ENCODE measurements around the gene GET3.
"Not testable (repeated sequence)": the region's sequence is repeated elsewhere in the genome, so short reads cannot be mapped to it uniquely, and the experiment has no call there.

Gene GET3

DNA sequence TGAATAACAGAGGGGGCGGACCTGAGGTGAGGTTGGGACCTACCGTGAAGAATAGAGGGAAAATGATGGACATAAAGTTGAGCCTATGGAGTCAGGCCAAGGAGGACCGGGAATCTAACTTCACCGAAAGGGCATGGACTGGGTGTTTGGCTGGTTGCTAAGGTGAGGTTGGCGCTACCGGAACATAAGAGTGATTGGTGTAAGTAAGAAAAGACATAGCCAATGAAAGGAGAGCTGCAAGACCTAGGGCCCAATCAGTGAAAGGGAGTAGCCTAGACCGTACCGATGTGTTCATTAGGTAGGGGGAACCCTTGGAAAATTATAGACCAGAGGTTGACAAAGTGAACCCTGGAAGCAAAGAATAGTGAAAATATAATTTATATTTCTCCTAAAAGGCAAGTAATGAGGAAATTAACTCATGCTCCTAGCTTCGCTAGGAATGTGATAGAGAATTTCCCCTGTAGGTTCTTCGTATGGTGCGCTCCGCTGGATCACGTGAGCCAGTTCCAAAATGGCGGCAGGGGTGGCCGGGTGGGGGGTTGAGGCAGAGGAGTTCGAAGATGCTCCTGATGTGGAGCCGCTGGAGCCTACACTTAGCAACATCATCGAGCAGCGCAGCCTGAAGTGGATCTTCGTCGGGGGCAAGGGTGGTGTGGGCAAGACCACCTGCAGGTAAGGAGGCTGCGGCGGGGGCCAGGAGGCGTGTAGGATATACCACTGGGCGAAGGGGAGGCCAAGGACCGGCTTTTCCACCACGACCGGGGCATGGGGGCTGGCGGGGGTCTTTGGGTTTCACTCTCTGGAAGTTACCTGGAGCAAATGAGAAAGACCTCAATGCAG, at the start of gene GET3:
Gene GET3 (plus strand): TSS at position 503 of the 840 bp plus-strand sequence. CDS start 9 bp downstream, at position 512.
- peak; percentile 100 for DNase-seq

DNA sequence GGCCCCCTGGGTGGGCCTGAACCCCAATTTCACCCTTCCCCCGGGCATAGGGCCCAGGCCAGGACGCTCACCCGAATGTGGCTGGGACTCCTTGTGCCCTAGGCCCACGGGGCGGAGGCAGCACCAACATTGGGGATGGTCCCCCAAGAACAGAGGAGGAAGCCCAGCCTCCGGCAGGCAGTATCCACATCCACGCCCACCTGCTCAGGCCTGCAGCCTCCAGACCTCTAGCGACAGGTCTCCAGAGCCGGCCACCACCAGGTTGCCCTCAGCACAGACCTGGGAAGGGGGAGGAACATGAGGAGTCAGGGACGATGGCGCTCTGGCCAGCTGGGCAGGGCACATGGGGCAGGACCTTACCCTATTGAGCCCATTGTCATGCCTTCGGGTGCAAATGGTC, 48.3 kb upstream of the GET3 start:
- DNase-seq = no peak

DNA sequence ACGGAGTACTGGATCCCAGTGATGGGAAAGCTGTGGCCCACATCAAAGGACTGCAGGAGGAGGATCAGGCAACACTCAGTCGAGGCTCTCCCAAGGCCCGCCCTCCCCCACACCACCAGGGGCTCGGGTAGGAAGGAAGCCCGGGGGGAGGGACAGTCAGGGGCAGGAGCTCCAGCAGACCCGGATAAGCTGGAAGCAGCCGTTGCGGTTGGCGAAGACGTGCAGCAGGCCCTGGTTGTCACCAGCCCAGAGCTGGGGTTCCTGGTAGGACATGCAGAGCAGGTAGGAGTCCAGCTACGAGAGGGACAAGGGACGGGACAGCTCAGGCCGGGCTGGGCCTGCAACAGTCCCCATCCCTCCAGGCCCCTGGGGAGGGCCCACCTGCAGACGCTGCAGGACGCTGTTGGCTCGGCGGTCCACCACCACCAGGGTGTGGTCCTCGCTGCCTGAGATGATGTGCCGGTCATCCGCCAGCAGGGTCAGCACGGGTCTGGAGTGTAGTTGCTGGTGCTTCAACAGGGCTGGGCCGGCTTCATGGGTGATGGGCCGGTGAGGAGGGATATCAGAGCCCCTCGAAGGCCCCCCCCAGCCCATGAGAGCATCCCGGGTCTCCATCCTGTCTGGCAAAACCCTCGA, 47.6 kb upstream of the GET3 start:
- DNase-seq = no peak

DNA sequence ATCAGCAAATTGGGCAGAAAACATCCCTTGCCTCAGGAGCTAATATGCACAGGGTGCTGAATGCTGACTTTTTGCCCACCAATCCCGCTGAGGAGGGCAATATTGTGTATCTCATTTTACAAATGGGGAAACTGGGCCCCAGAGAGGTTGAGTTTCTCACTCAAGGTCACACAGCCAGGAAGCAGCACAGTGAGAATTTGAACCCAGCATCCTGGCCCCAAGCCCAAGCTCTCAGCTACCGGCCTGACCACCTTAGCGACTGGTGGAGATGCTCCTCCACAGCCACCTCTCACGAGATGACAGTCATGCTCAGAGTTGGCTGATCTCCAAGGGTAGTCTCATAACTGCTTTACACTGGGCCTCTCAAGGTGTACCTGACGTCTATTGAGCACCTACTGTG, 44.3 kb upstream of the GET3 start:
- no peak for DNase-seq

DNA sequence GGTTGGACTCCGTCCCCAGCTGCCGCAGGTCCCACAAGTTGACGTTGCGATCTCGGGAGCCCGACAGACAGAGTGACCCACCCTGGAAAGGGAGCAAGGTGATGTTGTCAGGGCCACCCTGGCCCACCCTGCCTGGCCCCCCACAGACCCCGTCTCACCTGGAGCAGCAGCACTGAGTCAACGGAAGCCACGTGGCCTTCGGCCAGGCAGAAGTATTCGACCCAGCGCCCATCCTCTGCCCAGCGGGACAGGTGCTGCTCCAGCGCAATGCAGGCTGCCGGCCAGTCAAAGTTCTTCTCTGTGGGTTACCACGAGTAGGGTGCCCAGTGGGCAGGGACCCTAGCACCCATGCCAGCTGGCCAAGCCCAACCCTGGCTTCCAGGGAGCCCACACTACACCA, 42.7 kb upstream of the GET3 start:
- no peak for DNase-seq

DNA sequence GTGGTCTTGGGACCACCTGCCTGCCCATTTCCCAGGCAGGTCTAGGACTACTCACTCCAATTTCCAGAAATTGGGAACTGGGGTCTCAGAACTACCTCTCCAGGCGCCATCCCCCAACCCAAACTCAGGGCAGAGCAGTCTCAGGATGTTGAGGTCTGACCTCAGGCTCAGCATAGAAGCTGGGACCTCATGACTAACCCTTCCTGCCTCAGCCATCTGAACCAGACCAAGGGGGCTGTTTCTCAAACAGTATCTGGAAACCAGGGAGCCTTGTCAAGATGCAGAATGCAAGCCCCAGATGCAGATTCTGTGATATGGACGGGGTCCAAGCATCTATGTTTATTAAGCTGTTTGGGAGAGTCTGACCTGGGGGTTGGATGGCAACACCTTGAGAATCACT, 42.2 kb upstream of the GET3 start:
- peak; percentile 49 for DNase-seq

DNA sequence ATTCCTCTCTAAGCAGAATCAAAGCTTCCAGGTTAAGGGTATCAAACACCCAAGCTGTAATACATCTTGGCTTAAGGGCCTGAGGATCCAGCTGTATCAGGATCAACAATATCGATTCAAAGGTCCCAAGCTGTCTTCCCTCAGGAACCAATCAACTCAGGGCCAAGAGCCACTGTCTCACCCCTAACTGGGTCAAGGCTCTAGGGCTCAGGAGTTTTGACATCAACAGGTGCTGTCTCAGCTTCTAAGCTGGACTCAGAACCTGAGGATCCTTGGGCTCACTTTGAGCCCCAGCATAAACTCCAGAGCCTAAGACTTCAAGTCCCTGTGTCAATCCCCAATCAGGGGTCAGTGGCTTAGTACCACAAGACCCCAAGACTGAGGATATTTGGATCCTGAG, 41.8 kb upstream of the GET3 start:
- no peak for DNase-seq

DNA sequence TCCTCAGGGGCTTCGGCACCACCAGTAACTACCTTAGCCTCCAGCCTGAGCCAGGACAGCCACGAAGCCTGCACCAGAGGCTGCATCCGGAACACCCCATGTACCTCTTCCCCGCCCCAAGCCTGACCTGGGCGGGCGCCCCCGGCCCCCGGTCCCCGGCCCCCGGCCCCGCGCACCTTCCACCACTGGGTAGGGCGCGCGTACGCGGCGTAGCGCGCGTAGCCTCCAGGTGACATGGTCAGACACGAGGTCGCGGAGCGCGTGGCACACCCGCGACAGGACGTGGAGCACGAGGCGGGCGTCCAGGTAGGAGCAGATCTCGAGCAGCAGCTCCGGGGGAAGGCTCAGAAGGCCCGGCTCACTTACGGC, 41.3 kb upstream of the GET3 start:
- DNase-seq = no peak

DNA sequence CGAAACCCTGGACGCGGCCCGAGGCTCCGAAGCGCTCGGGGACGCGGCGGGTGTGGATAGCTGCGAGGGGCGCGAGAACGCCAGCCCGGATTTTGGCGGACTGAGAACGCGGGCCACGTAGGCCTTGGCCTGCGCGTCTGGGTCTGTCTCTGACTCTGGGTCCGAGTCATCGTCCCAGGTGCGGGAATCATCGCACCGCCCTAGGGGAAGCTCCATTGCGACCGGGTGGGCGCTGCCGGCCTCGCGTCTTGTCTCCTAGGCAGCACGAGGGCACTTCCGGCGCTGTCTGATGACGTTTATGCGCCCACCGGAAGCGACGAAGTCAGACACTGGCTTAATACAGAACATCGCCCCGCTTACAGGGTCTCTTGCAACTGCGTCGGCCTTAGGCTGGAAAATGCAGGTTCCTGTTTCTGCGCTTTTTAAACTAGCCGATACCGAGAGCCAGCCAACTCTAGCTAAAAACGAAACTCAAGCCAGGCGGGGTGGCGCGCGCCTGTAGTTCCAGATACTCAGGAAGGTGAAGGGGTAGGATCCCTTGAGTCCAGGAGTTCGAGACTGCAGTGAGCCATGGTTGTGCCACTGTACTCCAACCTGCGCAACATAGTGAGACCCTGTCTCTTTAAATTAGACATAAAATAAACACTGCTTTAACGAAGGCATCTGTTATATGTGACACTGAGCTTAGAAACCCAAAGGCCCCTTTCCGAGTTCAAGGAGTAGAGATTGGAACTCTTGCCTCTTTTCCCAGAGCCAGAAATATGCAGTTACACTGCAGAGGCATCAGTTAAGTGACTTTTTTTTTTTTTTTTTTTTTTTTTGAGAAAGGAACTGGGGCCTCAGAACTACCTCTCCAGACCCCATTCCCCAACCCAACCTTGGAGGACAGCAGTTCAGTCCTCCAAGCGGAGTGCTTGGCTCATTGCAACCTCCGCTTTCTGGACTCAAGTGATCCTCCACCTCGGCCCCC, 40.6 kb upstream of the GET3 start, which contains the start of gene FBXW9:
Gene FBXW9 (minus strand): TSS at position 266 of the 970 bp plus-strand sequence. CDS start 50 bp downstream, at position 216.
- DNase-seq = peak; percentile 99

DNA sequence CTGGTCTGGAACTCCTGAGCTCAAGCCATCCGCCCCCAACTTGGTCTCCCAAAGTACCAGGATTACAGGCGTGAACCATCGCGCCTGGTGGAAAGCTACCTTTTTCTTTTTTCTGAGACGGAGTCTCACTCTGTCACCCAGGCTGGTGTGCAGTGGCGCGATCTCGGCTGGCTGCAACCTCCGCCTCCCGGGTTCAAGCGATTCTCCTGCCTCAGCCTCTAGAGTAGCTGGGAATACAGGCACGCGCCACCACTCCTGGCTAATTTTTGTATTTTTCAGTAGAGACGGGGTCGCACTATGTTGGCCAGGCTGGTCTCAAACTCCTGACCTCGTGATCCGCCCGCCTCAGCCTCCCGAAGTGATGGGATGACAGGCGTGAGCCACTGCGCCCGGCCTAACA, 39.9 kb upstream of the GET3 start:
- not testable (repeated sequence) for DNase-seq

DNA sequence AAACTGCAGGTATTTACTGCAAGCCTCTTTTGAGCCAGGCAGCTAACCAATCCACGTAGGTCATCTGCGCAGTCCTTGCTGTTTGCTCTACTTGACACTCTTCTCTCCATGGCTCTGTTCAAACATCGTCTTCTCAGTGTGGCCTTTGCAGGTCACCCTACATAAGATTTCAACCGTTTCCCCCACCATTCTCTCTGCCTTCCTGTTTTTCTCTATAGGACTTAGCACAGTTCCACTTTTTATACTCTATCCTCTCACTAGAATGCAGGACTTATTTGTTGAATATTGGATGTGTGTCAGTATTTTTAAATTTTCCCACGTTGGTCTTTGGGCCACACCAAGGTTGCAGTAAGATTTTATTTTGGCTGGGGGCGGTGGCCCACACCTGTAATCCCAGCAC, 39.2 kb upstream of the GET3 start:
- peak; percentile 45 for DNase-seq

DNA sequence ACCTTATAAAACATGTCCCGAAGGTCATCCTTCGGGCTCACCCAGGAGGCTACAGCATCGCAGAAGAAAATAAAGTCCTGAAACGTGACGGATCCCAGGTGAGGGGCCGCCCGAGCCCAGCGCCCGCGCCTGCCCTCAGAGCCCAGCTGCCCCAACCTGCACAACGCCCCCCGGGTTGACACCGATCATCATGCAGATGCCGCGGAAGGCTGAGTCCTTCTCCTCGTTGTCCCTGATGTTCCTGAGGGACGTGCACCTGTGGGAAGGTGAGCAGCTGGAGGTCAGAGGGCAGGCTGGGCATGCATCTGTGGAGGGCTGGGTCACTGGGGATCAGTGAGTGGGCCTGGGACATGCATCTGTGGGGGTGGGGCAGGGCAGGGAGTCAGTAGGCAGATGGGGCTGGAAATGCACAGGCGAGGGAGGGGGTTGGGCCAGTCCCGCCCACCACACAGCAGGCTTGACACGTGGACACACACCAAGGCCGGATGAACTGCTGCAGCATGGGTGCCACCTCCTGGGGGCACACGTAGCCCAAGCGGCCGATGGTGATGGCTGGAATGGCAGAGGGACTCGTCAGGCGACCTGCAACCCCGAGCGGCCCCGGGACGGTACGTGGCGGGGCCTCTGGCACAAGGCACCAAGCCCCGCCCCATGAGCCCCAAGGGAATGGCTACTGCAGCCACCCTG, 35.6 kb upstream of the GET3 start:
- no peak for DNase-seq

DNA sequence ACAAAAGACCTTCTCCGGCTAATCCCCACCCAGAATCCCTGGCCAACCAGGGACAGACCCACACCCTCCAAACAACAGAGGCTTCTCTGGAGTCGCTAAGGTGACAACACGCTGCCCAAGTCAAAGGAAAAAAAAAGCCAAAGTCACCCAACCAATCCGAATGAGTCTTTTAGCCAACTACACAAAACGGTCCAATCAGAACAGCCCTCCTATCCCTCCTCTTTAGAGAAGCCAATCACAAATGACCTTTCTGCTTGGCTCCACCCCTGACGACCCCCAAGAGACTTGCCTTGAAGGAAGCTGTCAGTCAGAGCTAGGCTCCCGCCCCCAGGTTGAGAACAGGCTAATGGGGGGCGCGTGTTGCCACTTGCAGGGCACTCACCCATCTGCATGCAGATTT, 34.3 kb upstream of the GET3 start:
- DNase-seq = peak; percentile 68

DNA sequence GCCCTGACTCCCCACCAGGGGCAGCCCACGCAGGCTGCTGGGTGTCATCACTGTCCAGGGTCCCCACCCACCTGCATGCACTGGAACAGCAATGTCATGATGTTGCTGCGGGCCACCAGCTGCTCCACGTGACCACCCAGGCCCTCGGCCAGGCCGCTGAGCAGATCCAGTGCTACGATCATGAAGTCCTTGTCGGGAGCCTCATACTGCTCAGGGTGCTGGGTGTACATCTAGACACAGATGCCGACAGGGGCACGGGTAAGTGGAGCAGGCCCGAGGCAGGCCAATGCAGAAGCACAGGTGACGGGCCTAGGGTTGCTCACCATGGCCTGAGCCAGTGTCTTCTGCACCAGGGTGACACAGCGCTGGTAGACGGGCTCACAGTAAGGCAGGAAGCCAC, 32.1 kb upstream of the GET3 start:
- DNase-seq = no peak

DNA sequence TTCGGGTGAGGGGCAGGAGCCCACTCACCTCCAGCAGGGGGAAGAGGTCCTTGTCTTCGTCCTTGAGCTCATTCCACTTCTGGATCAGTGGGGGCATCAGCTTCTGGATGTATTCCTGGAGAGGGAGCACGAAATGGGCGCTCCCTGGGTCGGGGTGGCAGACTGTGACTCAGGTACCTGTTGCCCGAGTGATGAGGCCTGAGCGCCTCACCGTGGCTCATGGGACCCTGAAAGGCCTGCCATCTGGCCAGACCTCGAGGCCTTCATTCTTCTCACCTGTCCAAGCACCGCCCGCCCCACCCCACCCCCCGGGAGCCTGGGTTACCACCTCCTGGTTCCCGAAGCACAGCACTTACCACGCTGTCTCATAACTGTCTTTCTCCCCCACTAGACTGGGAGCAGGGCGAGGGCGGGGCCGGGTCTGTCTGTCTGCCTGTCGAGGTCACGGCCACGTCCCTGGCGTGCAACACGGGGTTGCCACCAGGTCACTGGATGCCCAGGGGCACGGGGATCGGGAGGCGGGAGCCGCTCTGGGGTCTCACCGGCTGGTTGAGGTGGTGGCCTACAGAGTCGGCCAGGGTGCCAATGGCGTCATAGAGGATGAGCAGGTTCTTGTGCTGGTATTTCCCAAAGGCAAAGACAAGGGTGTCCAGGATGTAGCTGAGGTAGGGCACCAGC, 31.5 kb upstream of the GET3 start:
- no peak for DNase-seq

DNA sequence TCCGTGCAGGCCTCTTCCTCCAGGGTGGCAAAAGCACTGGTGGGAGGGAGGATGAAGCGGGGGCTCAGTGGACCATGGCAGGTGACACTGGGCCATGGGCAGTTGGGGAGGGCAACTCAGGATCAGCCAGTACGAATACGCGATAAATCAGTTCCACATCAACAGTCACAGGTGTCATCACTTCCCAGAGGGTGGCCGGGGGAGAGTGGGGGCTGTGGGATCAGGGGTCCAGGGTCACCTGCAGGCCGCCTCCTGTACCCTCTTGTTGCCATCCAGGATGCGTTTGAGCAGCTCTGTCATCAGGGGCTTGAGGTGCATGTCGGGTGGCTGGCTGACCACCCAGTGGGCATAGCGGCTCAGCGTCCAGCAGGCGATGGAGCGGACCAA, 31.0 kb upstream of the GET3 start:
- no peak for DNase-seq

DNA sequence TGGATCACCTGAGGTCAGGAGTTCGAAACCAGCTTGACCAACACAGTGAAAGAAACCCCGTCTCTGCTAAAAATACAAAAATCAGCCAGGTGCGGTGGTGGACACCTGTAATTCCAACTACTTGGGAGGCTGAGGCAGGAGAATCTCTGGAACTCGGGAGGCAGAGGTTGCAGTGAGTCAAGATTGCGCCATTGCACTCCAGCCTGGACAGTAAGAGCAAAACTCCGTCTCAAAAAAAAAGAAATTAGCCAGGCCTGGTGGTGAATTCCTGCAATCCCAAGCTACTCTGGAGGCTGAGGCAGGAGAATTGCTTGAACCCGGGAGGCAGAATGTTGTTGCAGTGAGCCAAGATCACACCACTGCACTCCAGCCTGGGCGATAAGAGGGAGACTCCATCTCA, 28.7 kb upstream of the GET3 start:
- no peak for DNase-seq

DNA sequence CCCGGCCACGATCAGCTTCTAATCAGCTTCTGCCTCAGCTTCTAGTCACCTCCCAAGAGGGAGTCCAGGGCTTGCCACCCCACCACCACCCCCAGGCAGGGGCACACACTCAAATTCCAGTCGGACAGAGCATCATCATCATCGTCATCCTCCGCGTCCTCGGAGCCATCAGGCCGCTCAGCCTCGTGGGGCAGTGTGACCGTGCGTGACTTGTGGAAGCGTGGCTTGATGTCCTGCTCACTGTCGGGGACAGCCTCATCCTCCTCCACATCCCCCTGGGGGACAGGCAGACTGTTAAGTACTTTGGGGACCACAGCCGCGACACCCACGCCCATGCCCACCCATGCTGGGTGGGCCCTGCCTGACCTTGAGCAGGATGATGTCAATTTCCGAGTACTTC, 26.1 kb upstream of the GET3 start:
- no peak for DNase-seq

DNA sequence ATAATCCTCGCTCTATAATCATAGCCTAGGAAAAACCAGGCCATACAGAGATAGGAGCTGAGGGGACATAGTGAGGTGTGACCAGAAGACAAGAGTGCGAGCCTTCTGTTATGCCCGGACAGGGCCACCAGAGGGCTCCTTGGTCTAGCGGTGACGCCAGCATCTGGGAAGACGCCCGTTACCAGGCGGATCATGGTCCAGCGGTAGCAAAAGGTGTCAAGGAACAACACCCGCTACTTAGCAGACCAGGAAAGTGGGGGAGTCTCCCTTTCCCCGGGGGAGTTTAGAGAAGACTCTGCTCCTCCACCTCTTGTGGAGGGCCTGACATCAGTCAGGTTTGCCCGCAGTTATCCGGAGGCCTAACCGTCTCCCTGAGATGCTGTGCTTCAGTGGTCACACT, 25.2 kb upstream of the GET3 start:
- not testable (repeated sequence) for DNase-seq

DNA sequence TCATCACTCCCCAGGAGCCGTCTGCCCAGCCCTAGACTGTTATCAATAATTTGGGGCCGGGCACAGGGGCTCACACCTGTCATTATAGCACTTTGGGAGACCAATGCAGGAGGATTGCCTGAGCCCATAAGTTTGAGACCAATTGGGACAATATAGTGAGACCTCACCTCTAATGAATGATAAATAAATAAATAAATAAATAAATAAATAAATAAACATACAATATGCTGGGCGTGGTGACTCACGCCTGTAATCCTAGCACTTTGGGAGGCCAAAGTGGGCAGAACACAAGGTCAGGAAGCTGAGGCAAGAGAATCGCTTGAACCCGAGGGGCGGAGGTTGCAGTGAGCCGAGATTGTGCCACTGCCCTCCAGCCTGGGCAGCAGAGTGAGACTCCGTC, 24.0 kb upstream of the GET3 start:
- not testable (repeated sequence) for DNase-seq

DNA sequence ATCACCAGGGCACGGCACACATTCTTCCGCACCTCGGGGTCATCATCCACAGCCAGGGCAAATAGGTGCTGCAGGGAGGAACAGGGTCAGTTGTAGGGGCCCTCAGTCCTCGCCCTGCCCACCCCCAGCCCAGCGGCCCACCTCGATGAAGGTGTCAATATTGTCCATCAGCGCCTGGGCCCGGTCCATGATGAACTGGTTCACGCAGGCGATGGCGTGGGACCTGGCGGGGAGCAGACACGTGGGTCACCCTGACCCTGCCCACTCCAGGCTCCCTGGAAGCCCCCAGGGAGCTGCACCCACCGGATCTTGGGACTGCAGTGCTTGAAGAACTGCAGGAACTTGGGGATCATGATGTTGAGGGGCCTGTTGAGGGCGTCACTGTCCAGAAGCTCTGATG, 22.2 kb upstream of the GET3 start:
- DNase-seq = no peak

DNA sequence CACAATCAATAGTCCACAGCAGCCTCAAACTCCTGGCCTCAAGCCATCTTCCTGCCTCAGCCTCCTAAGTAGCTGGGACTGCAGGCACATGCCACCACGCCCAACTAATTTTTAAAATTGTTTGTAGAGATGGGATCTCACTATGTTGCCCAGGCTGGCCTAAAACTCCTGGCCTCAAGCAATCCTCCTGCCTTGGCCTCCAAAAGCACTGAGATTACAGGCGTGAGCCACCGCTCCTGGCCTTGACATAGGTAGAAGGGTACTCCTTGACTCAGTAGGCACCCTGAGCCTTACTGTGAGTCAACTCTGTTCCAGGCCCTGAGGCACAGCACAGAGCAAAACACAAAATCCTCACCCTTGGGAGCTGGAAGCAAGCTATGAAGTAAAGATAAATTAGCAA, 21.4 kb upstream of the GET3 start:
- DNase-seq = no peak
